Activated B cell treated with CpG ODN at 0.5 μM for 24 hours (primary cell): ENCODE results near the gene ANAPC2. TPM values are rescaled to one million over a fixed set of nuclear protein-coding genes. Genes with fewer than 3 reads are reported as not detected.

Experiments used
- ATAC-seq: fragments of 200-7000 bp; cut with Tn5 transposase; one replicate; pipeline ENCODE4 v1.10.0; 2021; ENCODE audit warnings: low read depth, mild to moderate bottlenecking, moderate library complexity
- CTCF ChIA-PET: fragments of 350-600 bp; sonication (Branson Sonifier 250); formaldehyde crosslinking; loops from one replicate; lab custom pipeline; 2021; ENCODE audit warnings: antibody characterized with exemption; lab: Charles Lee
- POLR2A ChIA-PET: fragments of 350-600 bp; sonication (Branson Sonifier 250); formaldehyde crosslinking; loops from one replicate; lab custom pipeline; 2021; ENCODE audit warnings: antibody characterized with exemption; lab: Charles Lee
- DNase-seq: peaks from one replicate; pipeline ENCODE4 v3.0.0; 2022
- H3K27ac Mint-ChIP-seq: one replicate; pipeline ENCODE4 v1.8.0; 2020; ENCODE audit warnings: mixed read lengths
- H3K27me3 Mint-ChIP-seq: one replicate; pipeline ENCODE4 v1.8.0; 2021; ENCODE audit warnings: mixed read lengths
- H3K36me3 Mint-ChIP-seq: one replicate; pipeline ENCODE4 v1.8.0; 2021; ENCODE audit warnings: low read depth, mixed read lengths
- H3K4me1 Mint-ChIP-seq: one replicate; pipeline ENCODE4 v1.8.0; 2021; ENCODE audit warnings: mixed read lengths
- H3K4me3 Mint-ChIP-seq: one replicate; pipeline ENCODE4 v1.8.0; 2020; ENCODE audit warnings: mild to moderate bottlenecking, mixed read lengths
- H3K9me3 Mint-ChIP-seq: one replicate; pipeline ENCODE4 v1.8.0; 2020; ENCODE audit warnings: mixed read lengths
- CTCF ChIP-seq: fragments of 200-600 bp; IDR thresholded peaks from one replicate; pipeline ENCODE4 v1.8.0; 2022; ENCODE audit warnings: antibody characterized with exemption, mild to moderate bottlenecking
- intact Hi-C: fragments of 100-400 bp; cut with micrococcal nuclease; formaldehyde crosslinking; loops from one replicate; pipeline ENCODE4 v1.15.1; 2024
- total RNA-seq: library from RNA; stranded (reverse); gene quantifications from 2 replicates; pipeline ENCODE4 v1.2.3, GENCODE V29; 2022

The ANAPC2 gene
- total RNA-seq, 1 donor from 2014 or later = 93.9 TPM

- H3K4me3 Mint-ChIP-seq = no peak overlapping the region
- no peaks in the 10 kb centered on the region for H3K27me3 Mint-ChIP-seq
- no peaks in the 10 kb centered on the region for H3K9me3 Mint-ChIP-seq
- peaks cover 9% of the 10 kb centered on the region for H3K4me1 Mint-ChIP-seq
- CTCF ChIA-PET = no interaction called here
- ATAC-seq (no peak), DNase-seq (no peak)
- intact Hi-C loops = no loop called here
- peaks cover 5% of the 10 kb centered on the region for H3K36me3 Mint-ChIP-seq
- TF ChIP-seq CTCF = no peak
- POLR2A ChIA-PET = interaction anchor here (0.6 to 0.8 kb wide), 2 partner anchors 28 to 65 kb away, joined by 4 to 5 read pairs; no protein-coding TSS in a partner anchor
- no peak overlapping the region for H3K27ac Mint-ChIP-seq
Measured at GRCh38 chr9:137195525-137196220, 7.3 kb upstream of the ANAPC2 start.

- DNase-seq (no peak), ATAC-seq (no peak)
- Mint-ChIP-seq H3K27me3 (no peaks in the 10 kb centered on the region), H3K4me1 (peaks cover 12% of the 10 kb centered on the region), H3K9me3 (no peaks in the 10 kb centered on the region), H3K36me3 (peaks cover 8% of the 10 kb centered on the region), H3K4me3 (no peak overlapping the region), H3K27ac (no peak overlapping the region)
- TF ChIP-seq CTCF = no peak
- intact Hi-C loops = no loop called here
- POLR2A ChIA-PET = interaction anchor here (0.8 kb wide), 1 partner anchor 28 kb away, joined by 5 read pairs; no protein-coding TSS in a partner anchor
- CTCF ChIA-PET = no interaction called here
Measured at GRCh38 chr9:137194909-137195308, 6.5 kb upstream of the ANAPC2 start.

- intact Hi-C loops = no loop called here
- no peak for ATAC-seq
- CTCF ChIA-PET = no interaction called here
- Mint-ChIP-seq H3K36me3 (peaks cover 11% of the 10 kb centered on the region), H3K9me3 (no peaks in the 10 kb centered on the region), H3K4me3 (no peak overlapping the region), H3K4me1 (peaks cover 14% of the 10 kb centered on the region), H3K27me3 (no peaks in the 10 kb centered on the region), H3K27ac (no peak overlapping the region)
- POLR2A ChIA-PET = no interaction called here
- no peak for DNase-seq
- no peak for TF ChIP-seq CTCF
Measured at GRCh38 chr9:137194388-137194787, 6.0 kb upstream of the ANAPC2 start.

GRCh38 chr9:137193771-137194170, 5.4 kb upstream of the ANAPC2 start:
- no peaks in the 10 kb centered on the region for H3K9me3 Mint-ChIP-seq
- H3K4me1 Mint-ChIP-seq = peaks cover 17% of the 10 kb centered on the region
- H3K36me3 Mint-ChIP-seq = peaks cover 16% of the 10 kb centered on the region
- ATAC-seq = no peak
- H3K4me3 Mint-ChIP-seq = no peak overlapping the region
- intact Hi-C loops = no loop called here
- no peak for TF ChIP-seq CTCF
- no peak for DNase-seq
- H3K27me3 Mint-ChIP-seq = no peaks in the 10 kb centered on the region
- ChIA-PET POLR2A (no interaction called here), CTCF (no interaction called here)
- no peak overlapping the region for H3K27ac Mint-ChIP-seq

- DNase-seq (no peak), ATAC-seq (no peak)
- Mint-ChIP-seq H3K9me3 (no peaks in the 10 kb centered on the region), H3K27me3 (no peaks in the 10 kb centered on the region), H3K36me3 (peaks cover 19% of the 10 kb centered on the region), H3K4me3 (no peak overlapping the region), H3K4me1 (peaks cover 19% of the 10 kb centered on the region), H3K27ac (no peak overlapping the region)
- TF ChIP-seq CTCF = no peak
- intact Hi-C loops = no loop called here
- ChIA-PET POLR2A (interaction anchor here (0.6 kb wide), 1 partner anchor 42 kb away, joined by 3 read pairs; no protein-coding TSS in a partner anchor), CTCF (no interaction called here)
Measured at GRCh38 chr9:137192859-137193258, 4.5 kb upstream of the ANAPC2 start.
